HG03469 (cell line): ENCODE results near the gene INF2.

ENCODE experiments used
- ATAC-seq: cut with Tn5 transposase; IDR thresholded peaks from one replicate; pipeline ENCODE4 v1.9.1; 2021; ENCODE audit warnings: mild to moderate bottlenecking, moderate library complexity, moderate number of reproducible peaks; ENCODE audit not compliant: unreplicated experiment

INF2 gene

GRCh38 chr14:104732931-104733681 is 43.7 kb downstream of the INF2 start:
- ATAC-seq: no peak

GRCh38 chr14:104734051-104734587 is 44.7 kb downstream of the INF2 start:
- ATAC-seq: no peak

DNA sequence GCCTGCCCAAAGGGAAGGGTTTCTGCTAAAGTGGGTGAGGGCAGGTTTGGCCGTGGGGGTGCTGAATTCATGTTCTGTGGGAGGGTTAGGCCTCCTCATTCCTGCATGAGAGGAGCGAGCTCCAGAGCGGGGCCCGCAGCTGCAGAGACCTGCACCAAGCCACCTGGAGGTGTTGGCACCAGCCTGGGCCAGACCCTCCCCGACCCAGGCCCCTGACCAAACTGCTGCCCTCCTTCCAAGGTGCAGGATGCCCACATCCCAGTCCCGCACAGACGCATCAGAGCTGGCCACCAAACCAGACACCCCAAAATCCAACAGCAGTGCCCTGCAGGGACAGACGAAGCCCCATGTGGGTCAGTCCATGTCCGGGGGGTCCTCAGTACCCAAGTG is 45.2 kb downstream of the INF2 start:
- no peak for ATAC-seq

DNA sequence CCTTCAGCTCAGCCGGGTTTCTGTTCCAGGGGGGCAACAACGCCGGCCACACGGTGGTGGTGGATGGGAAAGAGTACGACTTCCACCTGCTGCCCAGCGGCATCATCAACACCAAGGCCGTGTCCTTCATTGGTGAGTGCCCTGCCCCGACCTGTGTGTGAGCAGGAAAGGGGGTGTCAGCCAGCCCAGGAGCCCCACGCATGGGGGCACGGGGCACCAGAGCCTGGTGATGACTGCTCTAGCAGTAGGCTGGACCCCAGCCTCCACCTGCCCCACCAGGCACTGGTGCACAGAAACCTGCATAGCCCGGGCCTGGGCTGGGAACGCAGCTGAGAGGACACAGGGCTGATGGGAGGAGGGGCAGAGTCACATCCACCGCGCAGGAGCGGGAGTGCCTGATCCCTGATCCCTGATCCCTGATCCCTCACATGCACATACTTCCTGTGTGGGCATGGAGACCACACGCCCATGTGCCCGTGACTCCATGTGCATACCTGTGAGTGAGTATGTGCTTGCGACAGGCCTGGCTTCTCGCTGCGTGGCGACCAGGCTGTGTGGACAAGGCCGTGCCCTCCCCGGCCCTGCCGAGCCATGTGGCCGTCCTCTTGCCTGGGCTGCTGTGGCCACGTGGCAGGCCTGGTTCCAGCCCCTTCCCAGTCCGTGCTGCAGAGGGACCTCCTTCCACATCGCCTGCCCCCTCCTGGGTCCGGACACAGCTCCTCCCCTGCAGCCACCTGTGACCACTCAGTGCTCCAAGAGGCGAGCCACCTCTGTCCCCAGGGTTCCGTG is 45.8 kb downstream of the INF2 start:
- no peak for ATAC-seq

DNA sequence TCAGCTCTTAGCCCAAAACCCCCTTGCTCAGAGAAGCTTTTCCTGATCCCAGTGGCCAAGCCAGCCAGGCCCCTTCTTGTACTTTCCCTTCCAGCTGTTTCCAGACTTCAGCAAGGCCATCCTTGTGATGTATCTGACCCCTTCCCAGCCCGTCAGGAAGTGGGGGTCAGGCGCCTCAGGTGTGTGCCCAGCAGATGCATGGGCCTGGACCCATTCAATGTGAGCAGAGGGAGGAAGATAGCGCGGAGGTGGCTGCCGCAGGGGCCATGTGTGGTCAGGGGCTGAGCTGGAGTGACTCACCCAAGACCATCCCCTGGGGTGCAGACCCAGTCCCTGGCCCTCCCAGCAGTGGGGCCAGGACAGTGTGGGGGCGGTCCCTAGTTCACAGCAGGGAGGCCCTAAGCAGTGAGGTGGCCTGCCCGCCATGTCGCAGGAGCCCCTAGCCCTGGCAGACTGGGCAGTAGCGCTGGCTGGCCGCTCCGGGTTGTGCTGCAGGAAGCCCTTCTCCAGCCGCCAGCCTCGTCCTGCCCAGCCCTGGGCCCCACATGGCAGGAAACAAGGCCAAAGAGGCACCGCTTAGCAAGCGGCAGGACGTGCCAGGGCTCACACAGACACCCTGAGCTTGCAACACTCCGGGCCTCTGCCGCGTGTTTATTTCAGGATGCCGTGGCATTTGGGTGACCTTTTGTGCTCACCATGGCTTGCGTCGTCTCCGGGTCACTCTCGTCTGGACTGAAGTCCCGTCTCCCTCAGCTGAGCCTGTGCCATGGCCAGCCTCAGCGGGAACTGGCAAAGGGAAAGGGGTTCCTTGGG is 46.6 kb downstream of the INF2 start:
- no peak for ATAC-seq

GRCh38 chr14:104738375-104739019 is 49.1 kb downstream of the INF2 start:
- no peak for ATAC-seq

GRCh38 chr14:104739026-104739425 is 49.6 kb downstream of the INF2 start:
- no peak for ATAC-seq

GRCh38 chr14:104739546-104740516 is 50.4 kb downstream of the INF2 start:
- no peak for ATAC-seq

GRCh38 chr14:104741108-104741802 is 51.8 kb downstream of the INF2 start:
- no peak for ATAC-seq

DNA sequence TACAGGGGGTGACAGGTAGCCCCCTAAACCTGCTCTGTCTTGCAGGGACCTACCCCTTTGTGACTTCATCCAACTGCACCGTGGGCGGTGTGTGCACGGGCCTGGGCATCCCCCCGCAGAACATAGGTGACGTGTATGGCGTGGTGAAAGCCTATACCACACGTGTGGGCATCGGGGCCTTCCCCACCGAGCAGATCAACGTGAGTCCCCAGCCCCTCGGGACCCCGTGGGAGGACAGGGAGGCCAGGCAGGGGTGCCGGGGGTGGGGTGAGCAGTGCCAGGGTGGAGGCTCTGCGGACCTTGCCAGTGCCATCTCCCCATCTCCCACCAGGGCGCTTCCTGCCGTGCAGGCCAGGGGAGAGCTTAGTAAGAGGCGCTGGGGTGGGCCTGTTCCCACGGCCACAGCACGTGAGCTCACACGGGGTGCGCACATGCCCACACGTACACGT is 52.4 kb downstream of the INF2 start:
- ATAC-seq: no peak

GRCh38 chr14:104742586-104743455 is 53.4 kb downstream of the INF2 start:
- ATAC-seq: no peak

- ATAC-seq: no peak
Observed at GRCh38 chr14:104743461-104744380, 54.3 kb downstream of the INF2 start.

DNA sequence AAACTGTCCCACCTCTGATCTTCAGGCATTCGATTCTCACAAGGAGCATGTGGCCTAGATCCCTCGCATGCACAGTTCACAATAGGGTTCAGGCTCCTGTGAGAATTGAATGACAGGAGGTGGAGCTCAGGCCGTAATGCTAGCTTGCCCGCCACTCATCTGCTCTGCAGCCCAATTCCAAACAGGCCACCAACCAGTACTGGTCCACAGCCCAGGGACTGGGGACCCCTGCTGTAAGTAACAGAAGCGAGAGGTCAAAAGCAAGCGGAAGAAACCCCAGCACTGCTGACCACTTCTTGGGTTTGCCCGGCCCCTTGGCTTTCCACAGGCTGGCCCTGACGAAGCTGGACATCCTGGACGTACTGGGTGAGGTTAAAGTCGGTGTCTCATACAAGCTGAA is 55.1 kb downstream of the INF2 start:
- ATAC-seq: no peak

GRCh38 chr14:104745431-104745830 is 56.0 kb downstream of the INF2 start:
- ATAC-seq: no peak

DNA sequence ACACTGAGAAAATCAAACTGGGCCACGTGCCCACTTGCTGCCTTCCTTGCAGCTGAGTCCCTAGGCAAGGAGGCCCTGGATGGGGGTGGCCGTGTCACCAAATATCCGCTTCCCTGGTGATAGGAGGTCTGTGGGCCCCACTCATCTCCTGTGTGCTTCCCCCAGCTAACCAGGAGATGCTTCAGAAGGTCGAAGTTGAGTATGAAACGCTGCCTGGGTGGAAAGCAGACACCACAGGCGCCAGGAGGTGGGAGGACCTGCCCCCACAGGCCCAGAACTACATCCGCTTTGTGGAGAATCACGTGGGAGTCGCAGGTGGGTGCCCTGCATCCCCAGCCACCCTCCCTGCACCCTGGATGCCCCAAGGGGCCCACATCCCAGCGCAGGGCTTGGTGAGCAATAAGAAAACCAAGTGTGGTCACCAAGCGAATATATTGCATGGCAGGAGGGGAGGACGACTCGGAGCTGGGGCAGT is 56.7 kb downstream of the INF2 start:
- ATAC-seq: no peak

DNA sequence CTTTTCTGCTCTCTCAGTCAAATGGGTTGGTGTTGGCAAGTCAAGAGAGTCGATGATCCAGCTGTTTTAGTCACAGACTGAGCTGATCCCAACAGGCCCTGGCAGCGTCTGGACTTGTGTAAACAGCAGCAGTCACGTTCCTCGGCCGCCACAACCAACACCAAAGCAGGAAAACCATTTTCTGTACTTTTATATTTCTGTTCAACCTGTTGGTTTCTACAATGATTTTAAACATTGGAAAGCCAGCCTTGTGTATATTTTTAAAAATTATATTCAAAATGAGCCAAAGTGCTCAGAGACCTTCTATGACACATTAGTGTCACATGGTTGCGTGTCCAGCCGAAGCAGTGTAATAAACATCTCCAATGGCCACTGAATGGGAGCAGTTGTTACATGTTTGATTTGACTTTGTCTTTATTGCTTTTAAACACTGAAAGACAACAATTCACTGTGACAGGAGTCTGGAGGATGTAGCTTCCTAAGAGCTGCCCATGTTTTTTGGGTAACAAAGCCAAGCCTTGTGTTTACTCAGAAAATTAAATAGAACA is 57.6 kb downstream of the INF2 start:
- ATAC-seq: no peak
